DOHH2 (cell line): ENCODE measurements around the gene ANXA2.

Experiments
- EZH2phosphoT487 ChIP-seq: fragments of 200-600 bp; sonication (generic); IDR thresholded peaks from 2 replicates; pipeline ENCODE4 v1.6.1; 2017; ENCODE audit warnings: borderline replicate concordance, mild to moderate bottlenecking, antibody characterized with exemption, low read length, moderate library complexity, mixed read lengths
- TF ChIP-seq, protein P1 (sequence below): fragments of 200-600 bp; sonication (generic); IDR thresholded peaks from one replicate; pipeline ENCODE4 v1.5.1; 2014; ENCODE audit warnings: antibody characterized with exemption, mild to moderate bottlenecking, low read depth, low read length; ENCODE audit not compliant: poor library complexity, severe bottlenecking

GRCh38 chr15:60350108-60350507 is 47.7 kb downstream of the ANXA2 start:
- TF ChIP-seq, protein P1, sequence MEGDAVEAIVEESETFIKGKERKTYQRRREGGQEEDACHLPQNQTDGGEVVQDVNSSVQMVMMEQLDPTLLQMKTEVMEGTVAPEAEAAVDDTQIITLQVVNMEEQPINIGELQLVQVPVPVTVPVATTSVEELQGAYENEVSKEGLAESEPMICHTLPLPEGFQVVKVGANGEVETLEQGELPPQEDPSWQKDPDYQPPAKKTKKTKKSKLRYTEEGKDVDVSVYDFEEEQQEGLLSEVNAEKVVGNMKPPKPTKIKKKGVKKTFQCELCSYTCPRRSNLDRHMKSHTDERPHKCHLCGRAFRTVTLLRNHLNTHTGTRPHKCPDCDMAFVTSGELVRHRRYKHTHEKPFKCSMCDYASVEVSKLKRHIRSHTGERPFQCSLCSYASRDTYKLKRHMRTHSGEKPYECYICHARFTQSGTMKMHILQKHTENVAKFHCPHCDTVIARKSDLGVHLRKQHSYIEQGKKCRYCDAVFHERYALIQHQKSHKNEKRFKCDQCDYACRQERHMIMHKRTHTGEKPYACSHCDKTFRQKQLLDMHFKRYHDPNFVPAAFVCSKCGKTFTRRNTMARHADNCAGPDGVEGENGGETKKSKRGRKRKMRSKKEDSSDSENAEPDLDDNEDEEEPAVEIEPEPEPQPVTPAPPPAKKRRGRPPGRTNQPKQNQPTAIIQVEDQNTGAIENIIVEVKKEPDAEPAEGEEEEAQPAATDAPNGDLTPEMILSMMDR = no peak
- no peak for TF ChIP-seq EZH2phosphoT487
